GM12874 (cell line): ENCODE results near the gene ST6GALNAC3.

Experiments used
- TF ChIP-seq, protein P1 (sequence below): IDR thresholded peaks from 2 replicates; pipeline ENCODE4 v1.5.1; 2011; ENCODE audit warnings: low read depth, mild to moderate bottlenecking, control low read depth, low read length, moderate library complexity; ENCODE audit not compliant: insufficient read depth

Gene ST6GALNAC3

DNA sequence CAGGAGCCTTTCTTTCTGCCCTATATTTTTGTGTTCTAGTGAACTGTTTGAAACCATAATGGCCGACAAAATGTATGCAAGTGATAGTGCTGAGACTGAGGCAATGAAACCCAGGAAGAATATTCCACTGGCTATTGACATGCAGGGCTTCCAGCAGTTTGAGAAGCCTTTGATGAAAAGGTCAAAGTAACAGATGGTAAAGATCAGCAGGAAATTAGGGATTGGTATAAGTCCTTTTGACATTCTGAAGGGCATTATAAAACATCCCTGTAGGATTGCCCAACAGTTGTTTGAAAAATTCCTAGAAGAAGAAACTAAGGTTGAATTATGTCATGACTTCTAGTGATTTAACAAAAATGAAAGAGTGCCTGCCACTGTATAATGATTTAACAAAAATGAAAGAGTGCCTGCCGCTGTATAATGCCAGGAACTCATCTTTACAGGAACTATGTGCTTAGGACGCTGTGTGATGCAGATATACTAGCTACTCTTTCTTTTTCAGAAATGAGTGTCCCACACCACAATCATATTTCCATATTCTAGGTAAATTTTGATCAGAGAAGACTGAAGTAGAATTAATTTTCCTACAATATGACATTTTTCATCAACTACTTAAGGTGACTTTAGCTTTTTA is 508.8 kb downstream of the ST6GALNAC3 start:
- TF ChIP-seq, protein P1, sequence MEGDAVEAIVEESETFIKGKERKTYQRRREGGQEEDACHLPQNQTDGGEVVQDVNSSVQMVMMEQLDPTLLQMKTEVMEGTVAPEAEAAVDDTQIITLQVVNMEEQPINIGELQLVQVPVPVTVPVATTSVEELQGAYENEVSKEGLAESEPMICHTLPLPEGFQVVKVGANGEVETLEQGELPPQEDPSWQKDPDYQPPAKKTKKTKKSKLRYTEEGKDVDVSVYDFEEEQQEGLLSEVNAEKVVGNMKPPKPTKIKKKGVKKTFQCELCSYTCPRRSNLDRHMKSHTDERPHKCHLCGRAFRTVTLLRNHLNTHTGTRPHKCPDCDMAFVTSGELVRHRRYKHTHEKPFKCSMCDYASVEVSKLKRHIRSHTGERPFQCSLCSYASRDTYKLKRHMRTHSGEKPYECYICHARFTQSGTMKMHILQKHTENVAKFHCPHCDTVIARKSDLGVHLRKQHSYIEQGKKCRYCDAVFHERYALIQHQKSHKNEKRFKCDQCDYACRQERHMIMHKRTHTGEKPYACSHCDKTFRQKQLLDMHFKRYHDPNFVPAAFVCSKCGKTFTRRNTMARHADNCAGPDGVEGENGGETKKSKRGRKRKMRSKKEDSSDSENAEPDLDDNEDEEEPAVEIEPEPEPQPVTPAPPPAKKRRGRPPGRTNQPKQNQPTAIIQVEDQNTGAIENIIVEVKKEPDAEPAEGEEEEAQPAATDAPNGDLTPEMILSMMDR = no peak

DNA sequence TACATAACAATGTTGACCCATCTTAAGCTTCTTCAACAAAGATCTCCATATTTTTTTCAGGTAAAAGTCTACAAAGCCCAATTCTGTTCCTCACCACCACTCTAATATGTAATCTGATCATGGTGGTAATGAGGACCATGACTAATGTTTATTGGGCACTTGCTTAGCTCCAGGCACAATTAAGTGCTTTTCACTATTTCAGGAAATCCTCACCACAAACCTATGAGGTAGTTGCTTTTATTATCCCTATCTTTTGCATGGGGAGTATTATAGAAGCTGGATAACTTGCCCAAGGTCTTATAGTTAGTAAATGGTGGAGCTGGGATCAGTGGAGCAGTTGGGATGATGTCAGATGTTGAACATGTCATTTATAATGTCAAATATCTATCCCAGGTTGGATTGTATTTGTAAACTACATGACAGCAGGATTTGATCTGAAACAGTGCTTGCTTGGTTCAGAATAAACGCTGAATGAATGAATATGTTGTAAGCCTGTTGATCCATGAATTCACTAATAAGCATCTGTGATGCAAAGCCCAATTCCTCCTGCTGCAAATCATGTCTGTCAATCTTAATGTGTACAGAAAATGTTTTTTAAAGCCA is 509.4 kb downstream of the ST6GALNAC3 start:
- TF ChIP-seq, protein P1 = no peak

DNA sequence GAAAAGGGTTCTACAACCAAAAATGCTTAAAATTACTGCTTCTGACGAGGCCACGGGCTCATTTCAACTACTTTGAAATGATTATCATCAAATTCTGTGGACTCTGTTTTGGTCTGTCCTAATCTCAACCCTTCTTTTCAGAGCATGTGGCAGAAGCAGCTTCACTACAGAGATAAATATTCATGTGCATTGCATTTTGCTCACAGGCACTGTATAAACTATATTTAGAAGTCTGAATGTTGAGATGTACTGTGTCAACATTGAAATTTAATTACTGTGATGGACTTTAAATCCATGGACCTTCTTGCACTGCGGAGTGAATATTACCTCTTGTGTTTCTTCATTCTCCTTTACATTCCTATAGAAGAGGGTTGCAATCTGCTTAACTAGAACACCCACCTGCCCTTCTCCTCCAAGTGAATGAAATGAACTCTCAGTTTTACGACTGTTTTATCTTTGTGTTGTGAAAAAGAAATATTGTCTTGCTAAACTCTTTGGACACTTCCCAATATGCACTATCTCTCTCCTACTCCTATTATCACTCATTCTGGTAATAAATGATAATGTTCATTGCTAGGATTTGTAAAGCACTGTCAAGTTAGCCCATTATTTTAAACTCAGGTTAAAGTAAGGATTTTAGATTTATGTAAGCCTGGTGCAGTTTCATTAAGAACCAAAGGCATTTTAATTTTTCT is 511.6 kb downstream of the ST6GALNAC3 start:
- TF ChIP-seq, protein P1 = no peak

DNA sequence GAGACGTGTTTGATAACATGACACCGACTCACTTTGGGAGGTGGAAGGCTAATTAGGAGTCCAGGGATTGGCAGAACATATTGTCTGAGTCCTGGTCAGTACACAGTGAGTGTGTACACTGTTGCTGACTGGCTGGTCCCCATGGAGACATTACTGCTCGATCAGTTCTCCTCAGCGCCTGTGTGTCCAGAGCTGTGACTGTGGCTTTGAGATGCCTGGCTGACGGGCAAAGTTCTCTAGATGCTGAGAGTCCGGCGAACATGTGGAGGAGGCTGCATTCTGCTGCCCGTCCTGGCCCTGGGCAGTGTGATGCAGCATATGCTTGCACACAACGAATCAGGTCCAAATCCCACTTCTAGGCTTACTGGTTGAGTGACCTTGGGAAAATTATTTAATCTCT is 512.7 kb downstream of the ST6GALNAC3 start:
- TF ChIP-seq, protein P1 = no peak

DNA sequence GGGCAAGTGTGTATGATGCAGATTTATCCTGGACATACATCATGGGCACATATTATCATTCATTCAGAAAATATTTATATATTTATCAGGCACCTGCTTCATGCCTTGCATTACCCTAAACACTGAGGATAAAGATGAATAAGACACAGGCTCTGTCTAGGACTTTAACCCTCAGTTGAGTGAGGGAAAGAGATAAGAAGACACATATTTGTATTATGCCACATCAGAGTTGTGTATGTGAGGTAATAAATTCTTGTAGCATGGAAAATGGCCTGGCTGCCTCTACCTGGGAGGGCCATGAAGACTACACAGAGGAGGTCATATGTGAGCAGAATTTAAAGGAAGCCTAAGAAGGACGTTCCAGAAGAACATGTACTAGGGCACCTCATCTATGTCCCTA is 516.9 kb downstream of the ST6GALNAC3 start:
- TF ChIP-seq, protein P1 = no peak

DNA sequence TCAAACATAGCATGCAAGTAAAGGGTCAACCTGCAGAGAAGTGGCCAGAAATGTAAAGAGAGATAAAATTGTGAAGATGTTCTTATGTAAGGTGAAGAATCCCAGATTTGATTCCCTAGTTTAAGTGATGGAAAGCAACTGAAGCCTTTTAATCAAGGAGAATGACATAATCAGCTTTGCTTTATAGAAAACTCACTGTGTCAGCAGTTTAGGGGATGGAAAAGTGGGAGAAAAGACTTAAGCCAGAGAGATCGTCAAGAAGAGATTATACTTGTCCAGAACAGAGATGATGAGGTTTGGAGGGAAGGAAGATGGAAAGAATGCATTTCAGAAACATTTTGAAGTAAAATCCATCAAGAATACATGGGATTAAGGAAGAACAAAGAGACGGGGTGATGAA is 517.4 kb downstream of the ST6GALNAC3 start:
- TF ChIP-seq, protein P1 = no peak

DNA sequence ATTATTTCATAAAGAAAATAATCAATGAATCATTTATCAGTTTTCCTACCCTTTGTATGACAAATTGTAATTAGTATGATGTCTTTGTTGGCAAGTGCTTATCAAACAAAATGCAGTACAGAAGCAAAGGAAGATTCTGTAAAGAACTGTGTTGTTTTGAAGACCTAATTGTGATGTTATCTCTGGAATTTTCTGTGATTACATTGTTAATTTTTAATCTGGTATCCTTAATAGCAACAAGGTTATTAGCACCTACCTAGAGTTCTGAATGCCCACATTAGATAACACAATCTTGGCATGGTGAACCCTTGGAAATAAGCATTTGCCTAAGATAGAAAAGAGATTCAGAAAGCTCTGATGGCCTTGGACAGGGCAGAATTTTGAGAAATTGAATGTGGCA is 518.6 kb downstream of the ST6GALNAC3 start:
- TF ChIP-seq, protein P1 = no peak
